H9 (cell line): ENCODE data around the gene CADPS. TPM values are rescaled to one million over a fixed set of nuclear protein-coding genes. Genes with fewer than 3 reads are reported as not detected.

ENCODE experiments used
- DNase-seq: peaks from one replicate; pipeline ENCODE4 v3.0.0-alpha.2; 2017
- H2AFZ ChIP-seq: one replicate; pipeline ENCODE4 v1.6.1; 2013; ENCODE audit warnings: mild to moderate bottlenecking, low read length, control low read depth, moderate library complexity
- H2AK5ac ChIP-seq: 2 replicates; pipeline ENCODE4 v1.6.1; 2013; ENCODE audit warnings: low read length, control low read depth, mixed read lengths; ENCODE audit not compliant: insufficient read length
- H2BK120ac ChIP-seq: one replicate; pipeline ENCODE4 v1.6.1; 2013; ENCODE audit warnings: low read depth, mild to moderate bottlenecking, low read length, control low read depth, inconsistent platforms; ENCODE audit not compliant: poor library complexity, severe bottlenecking
- H2BK12ac ChIP-seq: 2 replicates; pipeline ENCODE4 v1.6.1; 2013; ENCODE audit warnings: low read length, control low read depth, mixed read lengths, low read depth; ENCODE audit not compliant: insufficient read length
- H2BK15ac ChIP-seq: 2 replicates; pipeline ENCODE4 v1.6.1; 2013; ENCODE audit warnings: low read depth, low read length, control low read depth
- H2BK20ac ChIP-seq: one replicate; pipeline ENCODE4 v1.6.1; 2013; ENCODE audit warnings: low read depth, mild to moderate bottlenecking, low read length, control low read depth, inconsistent platforms; ENCODE audit not compliant: poor library complexity, severe bottlenecking
- H2BK5ac ChIP-seq: 2 replicates; pipeline ENCODE4 v1.6.1; 2013; ENCODE audit warnings: low read length, control low read depth, mixed read lengths; ENCODE audit not compliant: insufficient read length
- H3K14ac ChIP-seq: 2 replicates; pipeline ENCODE4 v1.6.1; 2013; ENCODE audit warnings: low read length, control low read depth; ENCODE audit not compliant: insufficient read depth
- H3K18ac ChIP-seq: 2 replicates; pipeline ENCODE4 v1.6.1; 2013; ENCODE audit warnings: low read depth, mild to moderate bottlenecking, mixed read lengths, low read length, control low read depth; ENCODE audit not compliant: insufficient read length
- H3K23ac ChIP-seq: 2 replicates; pipeline ENCODE4 v1.6.1; 2013; ENCODE audit warnings: low read length, control low read depth, mixed read lengths, low read depth; ENCODE audit not compliant: insufficient read length
- H3K23me2 ChIP-seq: 2 replicates; pipeline ENCODE4 v1.6.1; 2013; ENCODE audit warnings: low read depth, mild to moderate bottlenecking, mixed read lengths, low read length, control low read depth; ENCODE audit not compliant: insufficient read length, poor library complexity, severe bottlenecking
- H3K27ac ChIP-seq: 2 replicates; pipeline ENCODE4 v1.5.1; 2013; ENCODE audit warnings: low read length, control low read depth, mixed read lengths, low read depth; ENCODE audit not compliant: insufficient read length
- H3K27me3 ChIP-seq: 2 replicates; pipeline ENCODE4 v1.6.1; 2013; ENCODE audit warnings: low read length, control low read depth, inconsistent platforms; ENCODE audit not compliant: insufficient read depth
- H3K4ac ChIP-seq: 2 replicates; pipeline ENCODE4 v1.6.1; 2013; ENCODE audit warnings: low read depth, mild to moderate bottlenecking, control low read depth, inconsistent platforms, low read length, moderate library complexity
- H3K4me1 ChIP-seq: 2 replicates; pipeline ENCODE4 v1.6.1; 2013; ENCODE audit warnings: low read length, control low read depth, inconsistent platforms; ENCODE audit not compliant: insufficient read depth
- H3K4me2 ChIP-seq: 2 replicates; pipeline ENCODE4 v1.6.1; 2013; ENCODE audit warnings: low read length, control low read depth, mixed read lengths; ENCODE audit not compliant: insufficient read length, insufficient read depth
- H3K56ac ChIP-seq: 2 replicates; pipeline ENCODE4 v1.6.1; 2013; ENCODE audit warnings: low read depth, mild to moderate bottlenecking, mixed read lengths, low read length, control low read depth; ENCODE audit not compliant: insufficient read length
- H3K79me1 ChIP-seq: 2 replicates; pipeline ENCODE4 v1.6.1; 2013; ENCODE audit warnings: low read depth, mild to moderate bottlenecking, moderate library complexity, low read length, control low read depth, inconsistent platforms; ENCODE audit not compliant: insufficient read depth, poor library complexity, severe bottlenecking
- H3K79me2 ChIP-seq: 2 replicates; pipeline ENCODE4 v1.6.1; 2013; ENCODE audit warnings: low read length, control low read depth, inconsistent platforms; ENCODE audit not compliant: insufficient read depth
- H3K9ac ChIP-seq: 2 replicates; pipeline ENCODE4 v1.6.1; 2013; ENCODE audit warnings: low read length, control low read depth, mixed read lengths; ENCODE audit not compliant: insufficient read length; ENCODE audit errors: extremely low read depth
- H3K9me3 ChIP-seq: one replicate; pipeline ENCODE4 v1.6.1; 2013; ENCODE audit warnings: low read depth, low read length, inconsistent platforms; ENCODE audit not compliant: control insufficient read depth
- H3T11ph ChIP-seq: one replicate; pipeline ENCODE4 v1.6.1; 2013; ENCODE audit warnings: mild to moderate bottlenecking, low read length, control low read depth, inconsistent platforms
- H4K20me1 ChIP-seq: one replicate; pipeline ENCODE4 v1.6.1; 2013; ENCODE audit not compliant: control insufficient read depth, insufficient read length, insufficient read depth
- H4K5ac ChIP-seq: 2 replicates; pipeline ENCODE4 v1.6.1; 2013; ENCODE audit warnings: low read depth, mild to moderate bottlenecking, mixed read lengths, low read length, control low read depth; ENCODE audit not compliant: insufficient read length
- H4K8ac ChIP-seq: replicated peaks from 2 replicates; pipeline ENCODE4 v1.6.1; 2013; ENCODE audit warnings: low read length, control low read depth, mixed read lengths, low read depth; ENCODE audit not compliant: insufficient read length
- H4K91ac ChIP-seq: 2 replicates; pipeline ENCODE4 v1.6.1; 2013; ENCODE audit warnings: low read depth, mild to moderate bottlenecking, moderate library complexity, mixed read lengths, low read length, control low read depth; ENCODE audit not compliant: insufficient read length
- H3K27ac Mint-ChIP-seq, 3 experiments: 2 replicates in 2 of 3; 3 replicates in 1 of 3; pipeline ENCODE4 v1.8.0; 2020 to 2021; ENCODE audit warnings: mixed read lengths in 3 of 3, mild to moderate bottlenecking in 1 of 3, moderate library complexity in 1 of 3
- H3K27me3 Mint-ChIP-seq: 2 replicates; pipeline ENCODE4 v1.8.0; 2021; ENCODE audit warnings: low read depth, mild to moderate bottlenecking, moderate library complexity, mixed read lengths
- H3K36me3 Mint-ChIP-seq, 3 experiments: 2 replicates in 2 of 3; 3 replicates in 1 of 3; pipeline ENCODE4 v1.8.0; 2020 to 2021; ENCODE audit warnings: low read depth in 3 of 3, mixed read lengths in 3 of 3; ENCODE audit not compliant: insufficient read depth in 1 of 3
- H3K4me1 Mint-ChIP-seq, 2 experiments: 2 replicates each; pipeline ENCODE4 v1.8.0; 2020; ENCODE audit warnings: mixed read lengths in 2 of 2
- H3K4me3 Mint-ChIP-seq, 2 experiments: 2 replicates in 1 of 2; 3 replicates in 1 of 2; pipeline ENCODE4 v1.8.0; 2020 to 2021; ENCODE audit warnings: mild to moderate bottlenecking in 2 of 2, mixed read lengths in 2 of 2, moderate library complexity in 1 of 2
- H3K9me3 Mint-ChIP-seq, 2 experiments: 2 replicates in 1 of 2; 3 replicates in 1 of 2; pipeline ENCODE4 v1.8.0; 2020; ENCODE audit warnings: mild to moderate bottlenecking in 2 of 2, mixed read lengths in 2 of 2, moderate library complexity in 1 of 2
- CTCF ChIP-seq: fragments of 200-600 bp; sonication (generic); conservative IDR thresholded peaks from 3 replicates; pipeline ENCODE4 v1.8.0; 2021; ENCODE audit warnings: antibody characterized with exemption, mild to moderate bottlenecking
- WGBS: extraction: QIAGEN DNeasy Blood & Tissue Kit; methylation state at CpG from one replicate; pipeline ENCODE4 v1.1.7; 2013; ENCODE audit warnings: missing lambda C conversion rate, low lambda C conversion rate, mixed read lengths; ENCODE audit not compliant: insufficient read length; ENCODE audit errors: extremely low coverage; 5-methylcytosine and 5-hydroxymethylcytosine counted together
- total RNA-seq: library from RNA; stranded (reverse); gene quantifications from 2 replicates; pipeline ENCODE4 v1.2.1, GENCODE V29; 2021

CADPS gene
- total RNA-seq, 1 experiment from 2014 or later: 6.6 TPM

GRCh38 chr3:62370112-62370857 is 504.9 kb downstream of the CADPS start:
- Histone ChIP-seq H2BK12ac (no peak overlapping the region), H3K4ac (no peak overlapping the region), H3K9me3 (no peaks in the 10 kb centered on the region), H2BK15ac (no peak overlapping the region), H3K56ac (no peak overlapping the region), H4K5ac (no peak overlapping the region), H4K91ac (no peak overlapping the region), H3T11ph (no peak overlapping the region), H2BK20ac (no peak overlapping the region), H4K8ac (no peak overlapping the region), H3K79me2 (no peaks in the 10 kb centered on the region), H3K14ac (no peak overlapping the region), H2BK5ac (no peak overlapping the region), H2AFZ (no peak overlapping the region), H3K79me1 (no peaks in the 10 kb centered on the region), H4K20me1 (no peaks in the 10 kb centered on the region), H3K27ac (no peak overlapping the region), H3K4me2 (peak overlapping the region; percentile 45), H3K4me1 (no peaks in the 10 kb centered on the region; the same call in 1 of the 2 replicates), H3K27me3 (peaks cover 92% of the 10 kb centered on the region), H2AK5ac (no peak overlapping the region), H3K18ac (no peak overlapping the region), H2BK120ac (no peak overlapping the region), H3K9ac (no peak overlapping the region), H3K23me2 (peaks cover 14% of the 10 kb centered on the region), H3K23ac (no peak overlapping the region)
- Mint-ChIP-seq H3K36me3 (no peaks in the 10 kb centered on the region; a peak in 2 of 7 replicates), H3K27ac (no peak overlapping the region), H3K9me3 (peaks cover 4 to 6% of the 10 kb centered on the region in 2 experiments; a peak in 4 of 5 replicates), H3K4me3 (peak overlapping the region in 1 of 2 experiments; percentile 77; a peak in 4 of 5 replicates), H3K4me1 (peaks cover 76 to 88% of the 10 kb centered on the region in 2 experiments), H3K27me3 (peaks cover 100% of the 10 kb centered on the region)
- no peak for TF ChIP-seq CTCF
- WGBS: no CpG with 5 or more reads among the region's 46 CpGs
- DNase-seq: peak; percentile 67
